ENCODE results near the gene TMCC1.
A peak's percentile ranks its signal among the peaks of the same experiment; 100 is the strongest.
"Not testable (repeated sequence)": the region's sequence is repeated elsewhere in the genome, so short reads cannot be mapped to it uniquely, and the experiment has no call there.

TMCC1 gene

GRCh38 chr3:129708328-129708861 lies 185.1 kb downstream of the TMCC1 start:
- DNase-seq, result no peak

DNA sequence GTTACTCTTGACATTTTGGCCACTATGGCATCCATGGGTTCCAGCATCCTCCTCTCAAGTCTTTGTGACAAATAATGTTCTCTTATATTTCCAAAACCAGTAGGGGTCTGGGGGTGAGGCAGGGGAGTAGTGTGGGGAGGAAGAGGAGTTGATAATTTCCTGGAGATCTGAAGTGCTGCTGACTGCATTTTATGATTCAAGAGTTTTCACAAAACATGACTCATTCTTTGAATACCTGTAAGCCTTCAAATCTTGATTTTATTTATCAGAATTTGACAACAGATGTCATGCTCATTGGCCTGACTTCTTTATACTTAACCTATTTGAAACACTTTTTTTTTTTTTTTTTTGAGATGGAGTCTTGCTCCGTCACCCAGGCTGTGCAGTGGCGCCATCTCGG lies 188.2 kb downstream of the TMCC1 start:
- no peak for DNase-seq

DNA sequence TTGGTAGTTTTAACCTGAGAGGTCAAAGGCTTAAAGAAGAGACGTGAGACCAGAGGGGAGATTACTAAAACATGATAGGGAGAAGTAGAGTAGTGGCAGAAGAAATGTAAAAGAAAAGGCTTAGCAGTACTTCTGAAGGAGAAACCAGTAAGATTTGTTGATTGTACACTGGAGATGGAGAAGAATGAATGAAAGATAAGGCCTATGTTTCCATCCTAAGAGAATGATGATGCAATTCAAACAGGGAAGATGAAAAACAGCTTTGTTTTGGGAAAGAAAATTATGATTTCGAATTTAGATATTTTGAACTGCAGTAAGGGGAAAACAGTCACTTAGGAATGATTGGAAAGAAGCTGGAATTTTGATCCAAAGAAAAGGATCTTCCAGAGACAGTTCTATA lies 189.6 kb downstream of the TMCC1 start:
- DNase-seq, result no peak

GRCh38 chr3:129702934-129703712 lies 190.4 kb downstream of the TMCC1 start:
- DNase-seq, result no peak

DNA sequence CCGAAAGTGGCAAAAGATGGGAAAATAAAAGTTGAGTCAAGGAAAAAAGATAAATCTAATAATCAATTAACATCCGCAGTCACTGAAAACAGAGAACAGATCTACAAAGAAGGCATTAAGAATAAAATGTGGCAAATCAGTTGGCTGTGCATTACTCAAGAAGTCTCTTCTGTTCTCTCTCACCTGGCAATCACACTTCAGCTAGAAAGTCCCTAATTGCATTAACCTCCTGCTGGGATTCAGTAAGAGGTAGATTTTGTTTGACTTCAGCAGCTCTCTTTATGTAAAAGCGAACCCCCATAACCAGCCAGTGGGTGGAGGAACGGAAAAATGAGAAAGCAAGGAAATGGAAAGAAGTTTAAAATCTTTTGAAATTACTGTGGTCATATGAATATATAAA lies 192.3 kb downstream of the TMCC1 start:
- DNase-seq, result peak in 1 of 2 experiments; percentile 16

DNA sequence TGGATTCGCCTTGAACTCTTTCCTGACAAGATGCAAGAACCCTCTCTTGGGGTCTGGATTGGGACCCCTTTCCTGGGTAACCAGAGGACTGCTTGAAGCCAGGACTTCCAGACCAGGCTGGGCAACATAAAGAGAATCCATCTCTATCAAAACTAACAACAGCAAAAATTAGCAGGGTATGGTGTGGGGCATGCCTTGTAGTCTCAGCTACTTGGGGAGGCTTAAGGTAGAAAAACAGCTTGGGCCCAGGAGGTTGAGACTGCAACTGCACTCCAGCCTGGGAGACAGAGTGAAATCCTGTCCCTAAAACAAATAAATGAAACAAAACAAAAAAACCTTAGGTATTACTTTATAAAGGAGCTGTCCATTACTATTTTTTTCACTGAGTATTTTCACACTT lies 193.9 kb downstream of the TMCC1 start:
- no peak for DNase-seq

- DNase-seq, result no peak
Observed at GRCh38 chr3:129699199-129699598, 194.3 kb downstream of the TMCC1 start.

DNA sequence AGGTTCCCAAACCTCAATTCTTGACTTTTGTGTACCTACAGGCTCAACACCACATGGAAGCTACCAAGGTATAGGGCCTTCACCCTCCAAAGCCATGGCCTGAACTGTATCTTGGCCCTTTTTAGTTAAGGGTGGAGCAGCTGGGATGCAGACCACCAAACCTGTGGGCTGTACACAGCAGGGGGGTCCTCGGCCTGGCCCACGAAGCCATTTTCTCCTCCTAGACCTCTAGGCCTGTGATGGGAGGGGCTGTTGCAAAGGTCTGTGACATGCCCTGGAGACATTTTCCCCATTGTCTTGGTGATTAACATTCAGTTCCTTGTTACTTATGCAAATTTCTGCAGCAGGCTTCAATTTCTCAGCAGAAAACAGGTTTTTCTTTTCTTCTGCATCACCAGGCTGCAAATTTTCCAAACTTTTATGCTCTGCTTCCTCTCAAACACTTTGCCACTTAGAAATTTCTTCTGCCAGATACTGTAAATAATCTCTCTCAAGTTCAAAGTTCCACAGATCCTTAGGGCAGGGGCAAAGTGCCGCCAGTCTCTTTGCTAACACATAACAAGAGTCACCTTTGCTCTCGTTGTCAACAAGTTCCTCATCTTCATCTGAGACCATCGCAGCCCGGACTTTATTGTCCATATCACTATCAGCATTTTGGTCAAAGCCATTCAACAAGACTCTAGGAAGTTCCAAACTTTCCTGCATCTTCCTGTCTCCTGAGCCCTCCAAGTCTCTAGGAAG lies 196.1 kb downstream of the TMCC1 start:
- no peak for DNase-seq

GRCh38 chr3:129696430-129696829 lies 197.1 kb downstream of the TMCC1 start:
- not testable (repeated sequence) for DNase-seq

DNA sequence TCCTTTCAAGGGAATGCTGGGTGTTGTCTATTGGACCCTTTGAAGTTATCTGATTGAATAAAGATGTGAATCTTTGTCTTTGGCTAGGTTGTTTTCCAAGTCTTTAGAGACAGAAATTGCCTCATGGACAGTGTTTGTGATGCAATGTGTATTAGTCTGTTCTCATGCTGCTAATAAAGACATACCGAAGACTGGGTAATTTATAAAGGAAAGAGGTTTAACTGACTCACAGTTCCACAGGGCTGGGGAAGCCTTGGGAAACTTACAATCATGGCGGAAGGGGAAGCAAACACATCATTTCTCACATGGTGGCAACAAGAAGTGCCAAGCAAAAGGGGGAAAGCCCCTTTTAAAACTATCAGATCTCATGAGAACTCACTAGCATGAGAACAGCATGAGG lies 198.3 kb downstream of the TMCC1 start:
- no peak for DNase-seq

GRCh38 chr3:129694228-129694627 lies 199.3 kb downstream of the TMCC1 start:
- DNase-seq, result no peak

GRCh38 chr3:129692743-129693142 lies 200.8 kb downstream of the TMCC1 start:
- no peak for DNase-seq

GRCh38 chr3:129690963-129691362 lies 202.5 kb downstream of the TMCC1 start:
- DNase-seq, result peak in 1 of 2 experiments; percentile 22

DNA sequence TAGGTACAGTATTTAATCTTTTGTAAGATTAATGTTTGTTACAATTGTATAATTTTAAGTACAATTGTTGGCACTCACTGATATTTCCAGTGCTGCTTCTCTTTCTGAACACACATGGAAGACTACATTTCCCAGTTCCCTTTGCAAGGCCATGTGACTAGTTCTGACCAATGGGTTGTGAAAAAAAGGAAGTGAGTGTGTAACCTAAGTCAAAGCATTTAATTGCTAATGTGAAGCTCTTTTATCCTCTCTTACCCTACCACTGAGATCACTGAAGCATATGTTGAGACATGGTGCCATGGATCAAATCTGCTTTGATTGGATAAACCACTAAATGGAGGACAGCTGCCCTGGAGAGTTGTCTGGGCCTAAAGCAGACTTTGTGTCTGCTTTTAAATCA lies 203.1 kb downstream of the TMCC1 start:
- DNase-seq, result peak; percentile 97 to 99

- DNase-seq, result no peak
Observed at GRCh38 chr3:129689036-129689435, 204.5 kb downstream of the TMCC1 start.

DNA sequence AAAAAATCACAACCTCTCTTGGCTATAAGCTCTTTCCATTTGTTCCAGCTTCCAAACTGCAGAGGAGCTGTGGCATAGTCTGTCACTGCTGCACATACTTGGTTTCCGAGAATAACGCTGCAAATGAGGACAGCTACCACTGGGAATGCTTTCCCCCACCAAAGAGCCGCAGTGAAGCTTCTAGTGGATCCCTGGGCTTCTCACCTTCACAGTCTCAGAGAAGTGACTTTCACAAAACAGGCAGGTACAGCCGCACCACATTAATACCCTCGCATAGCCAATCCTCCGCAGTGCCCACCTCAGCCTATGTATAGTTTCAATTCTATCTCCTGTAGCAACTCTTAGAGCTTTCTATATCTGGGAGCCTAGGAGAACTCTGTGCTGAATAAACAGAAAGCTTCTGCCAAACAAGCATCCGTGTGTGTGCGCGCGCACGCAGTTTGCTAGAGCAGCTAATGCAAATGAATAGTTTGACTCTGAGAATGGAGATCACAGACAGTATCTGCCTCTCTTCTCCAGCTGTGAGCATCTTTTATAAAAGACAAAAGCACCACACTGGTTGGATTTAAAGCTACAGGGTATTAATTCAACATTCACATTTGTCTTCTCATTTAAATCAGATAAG lies 205.1 kb downstream of the TMCC1 start:
- no peak for DNase-seq

DNA sequence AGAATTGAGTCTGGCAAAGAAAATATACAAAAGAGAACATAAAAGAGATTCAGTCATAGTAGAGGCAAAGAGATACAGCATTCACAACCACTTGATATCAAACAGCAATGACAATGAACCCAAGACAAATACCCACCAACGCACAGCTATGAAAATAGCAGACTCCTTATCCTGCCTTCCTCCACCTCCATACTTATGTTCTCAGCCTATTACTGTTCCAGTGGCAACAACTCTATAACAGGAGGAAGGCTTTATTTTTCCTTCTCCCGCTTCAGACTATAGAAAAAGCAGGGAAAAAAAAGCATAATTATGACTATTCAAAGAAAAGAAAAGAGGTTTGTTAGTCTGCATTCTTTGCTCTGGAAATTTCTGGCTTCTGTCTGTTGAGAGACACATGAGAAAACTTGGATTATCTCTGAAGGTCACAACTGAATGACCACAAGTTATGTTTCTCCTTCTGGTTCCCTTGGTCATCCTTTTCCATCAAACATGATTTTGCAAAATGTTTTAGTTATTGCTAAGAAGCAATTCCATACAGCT lies 205.9 kb downstream of the TMCC1 start:
- DNase-seq, result no peak

GRCh38 chr3:129686941-129687340 lies 206.6 kb downstream of the TMCC1 start:
- DNase-seq, result no peak

DNA sequence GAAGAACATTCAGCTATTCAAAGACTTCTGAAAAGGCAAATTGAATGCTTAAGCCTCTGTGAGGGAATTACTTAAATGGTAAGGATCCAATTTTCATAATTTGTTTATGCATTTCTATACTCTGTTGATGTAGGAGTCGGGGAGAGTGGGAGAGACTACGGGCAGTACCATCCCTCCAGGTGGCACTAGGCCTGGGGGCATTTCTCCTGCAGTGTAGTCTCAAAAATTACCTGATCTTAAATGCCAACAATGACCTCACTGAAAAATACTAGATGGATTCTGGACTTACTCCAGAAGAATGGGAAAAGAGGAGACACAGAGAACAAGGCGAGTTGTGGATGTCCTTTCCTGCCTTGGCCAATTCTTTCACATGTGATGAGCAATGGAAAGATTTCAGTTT lies 209.2 kb downstream of the TMCC1 start:
- no peak for DNase-seq

GRCh38 chr3:129683201-129683600 lies 210.3 kb downstream of the TMCC1 start:
- no peak for DNase-seq

DNA sequence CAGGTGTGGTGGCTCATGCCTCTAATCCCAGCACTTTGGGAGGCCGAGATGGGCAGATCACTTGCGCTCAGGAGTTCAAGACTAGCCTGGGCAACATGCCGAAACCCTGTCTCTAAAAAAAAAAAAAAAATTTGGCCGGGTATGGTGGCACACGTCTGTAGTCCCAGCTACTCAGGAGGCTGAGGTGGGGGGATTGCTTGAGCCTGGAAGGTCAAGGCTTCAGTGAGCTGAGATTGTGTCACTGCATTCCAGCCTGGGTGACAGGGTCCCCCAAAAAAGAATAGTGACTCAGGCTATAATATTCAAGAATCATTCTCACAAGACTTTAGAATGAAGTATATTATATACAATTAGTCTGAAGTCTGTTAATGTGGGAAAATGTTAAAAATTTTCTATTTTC lies 216.5 kb downstream of the TMCC1 start:
- no peak for DNase-seq

- DNase-seq, result not testable (repeated sequence)
Observed at GRCh38 chr3:129674798-129675123, 218.8 kb downstream of the TMCC1 start.

Data from NCI-H524 (cell line).